OCI-LY7 (cell line): ENCODE data around the gene GNAQ. TPM values are rescaled to one million over a fixed set of nuclear protein-coding genes. Genes with fewer than 3 reads are reported as not detected.

ENCODE experiments used
- BruUV-seq: library from RNA; stranded (reverse); fragments of 400-500 nt; replicated peaks from 2 replicates; lab custom pipeline; 2021; lab: Mats Ljungman, UMichigan
- CTCF ChIA-PET: fragments of 300-600 bp; sonication (Branson Sonifier 250); formaldehyde crosslinking; loops from one replicate; lab custom pipeline; 2022; ENCODE audit warnings: antibody characterized with exemption; ENCODE audit not compliant: unreplicated experiment; lab: Charles Lee
- POLR2A ChIA-PET: fragments of 300-600 bp; sonication (Branson Sonifier 250); formaldehyde crosslinking; loops from one replicate; lab custom pipeline; 2022; ENCODE audit warnings: antibody characterized with exemption; lab: Charles Lee
- DNase-seq: peaks from one replicate; pipeline ENCODE4 v3.0.0-alpha.2; 2015; ENCODE audit warnings: low spot score
- H2AFZ ChIP-seq: fragments of 200-600 bp; sonication (generic), shearing (Covaris generic); 2 replicates; pipeline ENCODE4 v1.6.1; 2014; ENCODE audit warnings: mild to moderate bottlenecking, antibody characterized with exemption, low read length, moderate library complexity
- H3K27ac ChIP-seq: fragments of 200-600 bp; sonication (generic); 2 replicates; pipeline ENCODE4 v1.5.1; 2014; ENCODE audit warnings: mixed run types, low read depth, mild to moderate bottlenecking, moderate library complexity, low read length, inconsistent platforms; ENCODE audit not compliant: poor library complexity, severe bottlenecking
- H3K36me3 ChIP-seq: fragments of 200-600 bp; sonication (generic); 2 replicates; pipeline ENCODE4 v1.6.1; 2014; ENCODE audit warnings: mild to moderate bottlenecking, antibody characterized with exemption, low read length, moderate library complexity, mixed read lengths; ENCODE audit not compliant: insufficient read depth
- H3K4me1 ChIP-seq: fragments of 200-600 bp; sonication (generic); 2 replicates; pipeline ENCODE4 v1.5.1; 2014; ENCODE audit warnings: mild to moderate bottlenecking, low read length; ENCODE audit not compliant: insufficient read depth, poor library complexity, severe bottlenecking
- H3K4me2 ChIP-seq: fragments of 200-600 bp; sonication (generic); 2 replicates; pipeline ENCODE4 v1.6.1; 2014; ENCODE audit warnings: mild to moderate bottlenecking, low read length
- H3K4me3 ChIP-seq: fragments of 200-600 bp; sonication (generic); 2 replicates; pipeline ENCODE4 v1.5.1; 2014; ENCODE audit warnings: mild to moderate bottlenecking, low read depth, low read length; ENCODE audit not compliant: poor library complexity, severe bottlenecking
- H3K79me2 ChIP-seq: fragments of 200-600 bp; sonication (generic); 2 replicates; pipeline ENCODE4 v1.6.1; 2016; ENCODE audit warnings: low read depth, mild to moderate bottlenecking, low read length, moderate library complexity, mixed read lengths; ENCODE audit not compliant: insufficient read depth
- H3K9me2 ChIP-seq: fragments of 200-600 bp; sonication (generic); 2 replicates; pipeline ENCODE4 v1.6.1; 2016; ENCODE audit warnings: mild to moderate bottlenecking, low read length, mixed read lengths; ENCODE audit not compliant: insufficient read depth
- H3K9me3 ChIP-seq: fragments of 200-600 bp; sonication (generic); 2 replicates; pipeline ENCODE4 v1.6.1; 2014; ENCODE audit warnings: mild to moderate bottlenecking, mixed run types, low read length, mixed read lengths
- H4K20me1 ChIP-seq: fragments of 200-600 bp; sonication (generic); 2 replicates; pipeline ENCODE4 v1.6.1; 2014; ENCODE audit warnings: mild to moderate bottlenecking, antibody characterized with exemption, low read length, moderate library complexity, mixed read lengths; ENCODE audit not compliant: insufficient read depth
- CTCF ChIP-seq: fragments of 200-600 bp; sonication (generic); conservative IDR thresholded peaks from 2 replicates; pipeline ENCODE4 v1.5.1; 2014; ENCODE audit warnings: mild to moderate bottlenecking, antibody characterized with exemption, low read length, moderate library complexity, mixed read lengths
- EZH2phosphoT487 ChIP-seq: fragments of 200-600 bp; sonication (generic); IDR thresholded peaks from 2 replicates; pipeline ENCODE4 v1.6.1; 2018; ENCODE audit warnings: low read depth, borderline replicate concordance, mild to moderate bottlenecking, mixed run types, antibody characterized with exemption, low read length, moderate library complexity, mixed read lengths
- intact Hi-C: fragments of 100-400 bp; cut with micrococcal nuclease; formaldehyde crosslinking; loops from one replicate; pipeline ENCODE4 v1.10.0; 2022; ENCODE audit not compliant: unreplicated experiment
- total RNA-seq, 2 experiments: library from RNA; depleted of rRNA in 1 of 2; stranded (reverse); fragments of >200 nt in 1 of 2; shearing (Covaris generic) in 1 of 2; gene quantifications; 2 replicates each; pipeline ENCODE4 v1.2.3, GENCODE V29; 2014 to 2022

GNAQ gene
- total RNA-seq, 2 experiments from 2014 or later = not detected

- CTCF ChIA-PET = no interaction called here
- Histone ChIP-seq H3K9me3 (no peaks in the 10 kb centered on the region), H3K4me2 (no peak overlapping the region), H3K9me2 (no peaks in the 10 kb centered on the region), H3K79me2 (no peaks in the 10 kb centered on the region), H3K27ac (no peak overlapping the region), H2AFZ (no peak overlapping the region), H3K4me1 (no peaks in the 10 kb centered on the region), H3K36me3 (no peaks in the 10 kb centered on the region), H4K20me1 (no peaks in the 10 kb centered on the region), H3K4me3 (no peak overlapping the region)
- intact Hi-C loops = no loop called here
- POLR2A ChIA-PET = no interaction called here
- TF ChIP-seq CTCF = no peak
- no peak for TF ChIP-seq EZH2phosphoT487
- no TSS peak for BruUV-seq
- DNase-seq = no peak
Observed at GRCh38 chr9:77771171-77771570, 260.4 kb downstream of the GNAQ start.

- DNase-seq = no peak
- Histone ChIP-seq H3K36me3 (no peaks in the 10 kb centered on the region), H3K9me3 (no peaks in the 10 kb centered on the region), H3K27ac (no peak overlapping the region), H3K9me2 (no peaks in the 10 kb centered on the region), H3K79me2 (no peaks in the 10 kb centered on the region), H3K4me2 (no peak overlapping the region), H2AFZ (no peak overlapping the region), H4K20me1 (no peaks in the 10 kb centered on the region), H3K4me3 (no peak overlapping the region), H3K4me1 (no peaks in the 10 kb centered on the region)
- CTCF ChIA-PET = no interaction called here
- intact Hi-C loops = no loop called here
- no TSS peak for BruUV-seq
- POLR2A ChIA-PET = no interaction called here
- TF ChIP-seq EZH2phosphoT487 (no peak), CTCF (no peak)
Observed at GRCh38 chr9:77770340-77770739, 261.3 kb downstream of the GNAQ start.

GRCh38 chr9:77769246-77769645 is 262.4 kb downstream of the GNAQ start:
- ChIA-PET CTCF (no interaction called here), POLR2A (interaction anchor here (0.7 to 1.3 kb wide), 2 partner anchors 11 to 803 kb away, joined by 5 to 6 read pairs; no protein-coding TSS in a partner anchor)
- no peak for TF ChIP-seq CTCF
- TF ChIP-seq EZH2phosphoT487 = no peak
- Histone ChIP-seq H3K4me1 (no peaks in the 10 kb centered on the region), H3K36me3 (no peaks in the 10 kb centered on the region), H3K4me2 (no peak overlapping the region), H2AFZ (no peak overlapping the region), H3K9me3 (no peaks in the 10 kb centered on the region), H3K27ac (no peak overlapping the region), H3K79me2 (no peaks in the 10 kb centered on the region), H3K4me3 (no peak overlapping the region), H4K20me1 (no peaks in the 10 kb centered on the region), H3K9me2 (no peaks in the 10 kb centered on the region)
- intact Hi-C loops = no loop called here
- BruUV-seq = no TSS peak
- DNase-seq = no peak
